Small intestine (tissue), 7 donors: ENCODE results near the gene CFAP97. TPM values are rescaled to one million over a fixed set of nuclear protein-coding genes. Genes with fewer than 3 reads are reported as not detected.
A peak's percentile ranks its signal among the peaks of the same experiment; 100 is the strongest.
"Not testable (repeated sequence)": the region's sequence is repeated elsewhere in the genome, so short reads cannot be mapped to it uniquely, and the experiment has no call there.

Experiments
- DNase-seq, 2 donors: peaks; one replicate each; pipeline versions ENCODE4 v3.0.0 to v3.0.0-alpha.2; 2013
- FAIRE-seq: peaks from 2 replicates; lab custom pipeline; 2012; peaks lifted over from hg19 to GRCh38; lab: Jason Lieb, UNC
- H3K27ac ChIP-seq, 3 donors: one replicate each; pipeline ENCODE4 v1.5.1; 2013; ENCODE audit warnings: low read length in 2 of 3, mild to moderate bottlenecking in 2 of 3, control low read depth in 1 of 3, inconsistent platforms in 1 of 3, low read depth in 1 of 3, moderate library complexity in 1 of 3
- H3K27me3 ChIP-seq, 3 donors: one replicate each; pipeline ENCODE4 v1.6.1; 2013; ENCODE audit warnings: low read length in 3 of 3, inconsistent platforms in 1 of 3; ENCODE audit not compliant: control insufficient read depth in 3 of 3, insufficient read depth in 3 of 3
- H3K36me3 ChIP-seq, 3 donors: one replicate each; pipeline ENCODE4 v1.6.1; 2013; ENCODE audit warnings: low read length in 3 of 3, inconsistent platforms in 1 of 3, low read depth in 1 of 3, mild to moderate bottlenecking in 1 of 3, moderate library complexity in 1 of 3; ENCODE audit not compliant: control insufficient read depth in 3 of 3, insufficient read depth in 2 of 3
- H3K4me1 ChIP-seq, 3 donors: one replicate each; pipeline ENCODE4 v1.6.1; 2013; ENCODE audit warnings: low read length in 2 of 3, inconsistent platforms in 1 of 3, low read depth in 1 of 3, mild to moderate bottlenecking in 1 of 3, moderate library complexity in 1 of 3; ENCODE audit not compliant: control insufficient read depth in 3 of 3, insufficient read depth in 2 of 3
- H3K4me3 ChIP-seq, 3 donors: one replicate each; pipeline ENCODE4 v1.5.1; 2013; ENCODE audit warnings: low read length in 3 of 3, control low read depth in 1 of 3, inconsistent platforms in 1 of 3, low read depth in 1 of 3, mild to moderate bottlenecking in 1 of 3, moderate library complexity in 1 of 3
- H3K9me3 ChIP-seq, 2 donors: one replicate each; pipeline ENCODE4 v1.6.1; 2013; ENCODE audit warnings: low read depth in 1 of 2, low read length in 1 of 2; ENCODE audit not compliant: control insufficient read depth in 2 of 2, insufficient read depth in 1 of 2
- WGBS, 3 donors: extraction: QIAGEN DNeasy Blood & Tissue Kit; methylation state at CpG; one replicate each; pipeline ENCODE4 v1.1.7; 2013; 5-methylcytosine and 5-hydroxymethylcytosine counted together
- polyA plus RNA-seq, 4 donors: library from polyadenylated mRNA; stranded (reverse) in 3 of 4; unstranded in 1 of 4; fragments of 200-250 nt in 3 of 4; fragments of 120-200 nt in 1 of 4; gene quantifications; one replicate each; pipeline versions ENCODE4 v1.2.1 to v1.2.3, GENCODE V29; 2013
- donor health status: healthy with polysubstance abuse.
- donor health status: control.
- donor health status: control.
- donor health status: Bipolar disorder and iron deficiency.
- donor health status: healthy.

The CFAP97 gene
- polyA plus RNA-seq, 4 donors: 1.6 to 19.7 (median 5.5) TPM

GRCh38 chr4:185242749-185243533 lies 39.1 kb upstream of the CFAP97 start:
- Histone ChIP-seq H3K9me3 (peaks cover 0 to 16% of the 10 kb centered on the region in 2 donors), H3K27me3 (no peaks in the 10 kb centered on the region), H3K4me1 (no peaks in the 10 kb centered on the region), H3K36me3 (no peaks in the 10 kb centered on the region), H3K4me3 (no peak overlapping the region), H3K27ac (no peak overlapping the region)
- DNase-seq (no peak), FAIRE-seq (no peak)
- 82 to 89% (median 86%) methylated on average over 6 of the region's 6 CpGs for WGBS, 3 donors

GRCh38 chr4:185240486-185240885 lies 36.7 kb upstream of the CFAP97 start:
- not testable (repeated sequence) for H3K27ac ChIP-seq, DNase-seq, H3K4me1 ChIP-seq, H3K27me3 ChIP-seq, FAIRE-seq, H3K4me3 ChIP-seq, H3K36me3 ChIP-seq
- 94 to 100% (median 99%) methylated on average over 3 to 30 of the region's 32 CpGs for WGBS, 3 donors
- H3K9me3 ChIP-seq: peaks cover 0 to 16% of the 10 kb centered on the region in 2 donors

GRCh38 chr4:185238750-185239149 lies 35.0 kb upstream of the CFAP97 start:
- Histone ChIP-seq H3K4me1 (peaks cover 0 to 11% (median 1%) of the 10 kb centered on the region in 3 donors), H3K9me3 (peaks cover 0 to 16% of the 10 kb centered on the region in 2 donors), H3K27ac (no peak overlapping the region), H3K36me3 (no peaks in the 10 kb centered on the region), H3K4me3 (no peak overlapping the region), H3K27me3 (no peaks in the 10 kb centered on the region)
- DNase-seq: no peak
- no peak for FAIRE-seq
- WGBS, 3 donors: 95 to 97% (median 96%) methylated on average over 4 of the region's 4 CpGs

GRCh38 chr4:185238215-185238681 lies 34.4 kb upstream of the CFAP97 start:
- Histone ChIP-seq H3K27me3 (no peaks in the 10 kb centered on the region), H3K36me3 (no peaks in the 10 kb centered on the region), H3K9me3 (peaks cover 0 to 16% of the 10 kb centered on the region in 2 donors), H3K4me3 (no peak overlapping the region), H3K27ac (no peak overlapping the region), H3K4me1 (peaks cover 0 to 11% (median 1%) of the 10 kb centered on the region in 3 donors)
- WGBS, 3 donors: 83 to 97% (median 83%) methylated on average over 5 of the region's 5 CpGs
- FAIRE-seq (no peak), DNase-seq (no peak)

GRCh38 chr4:185237175-185237574 lies 33.4 kb upstream of the CFAP97 start:
- H3K27me3 ChIP-seq: no peaks in the 10 kb centered on the region
- peaks cover 0 to 12% of the 10 kb centered on the region in 2 donors for H3K9me3 ChIP-seq
- H3K27ac ChIP-seq: no peak overlapping the region
- no peak for FAIRE-seq
- H3K4me1 ChIP-seq: peaks cover 0 to 16% (median 3%) of the 10 kb centered on the region in 3 donors
- no peak overlapping the region for H3K4me3 ChIP-seq
- no peak for DNase-seq
- no peaks in the 10 kb centered on the region for H3K36me3 ChIP-seq
- WGBS, 3 donors: 66 to 94% (median 89%) methylated on average over 3 of the region's 3 CpGs

- Histone ChIP-seq H3K4me3 (no peak overlapping the region), H3K9me3 (peaks cover 0 to 10% of the 10 kb centered on the region in 2 donors), H3K4me1 (peaks cover 0 to 19% (median 7%) of the 10 kb centered on the region in 3 donors), H3K27ac (no peak overlapping the region), H3K27me3 (no peaks in the 10 kb centered on the region), H3K36me3 (no peaks in the 10 kb centered on the region)
- 17 to 48% (median 38%) methylated on average over 7 of the region's 7 CpGs for WGBS, 3 donors
- peak; percentile 86 for DNase-seq
- FAIRE-seq: no peak
These were observed 32.2 kb upstream of the CFAP97 start for GRCh38 chr4:185235843-185236503.

GRCh38 chr4:185235119-185235842 lies 31.5 kb upstream of the CFAP97 start:
- H3K9me3 ChIP-seq: peaks cover 0 to 10% of the 10 kb centered on the region in 2 donors
- FAIRE-seq: no peak
- peaks cover 0 to 19% (median 7%) of the 10 kb centered on the region in 3 donors for H3K4me1 ChIP-seq
- no peak overlapping the region for H3K27ac ChIP-seq
- no peak overlapping the region for H3K4me3 ChIP-seq
- H3K27me3 ChIP-seq: no peaks in the 10 kb centered on the region
- 69 to 86% (median 85%) methylated on average over 7 of the region's 7 CpGs for WGBS, 3 donors
- no peak for DNase-seq
- H3K36me3 ChIP-seq: no peaks in the 10 kb centered on the region

- Histone ChIP-seq H3K36me3 (no peaks in the 10 kb centered on the region), H3K27ac (no peak overlapping the region), H3K27me3 (no peaks in the 10 kb centered on the region), H3K4me3 (no peak overlapping the region), H3K9me3 (no peaks in the 10 kb centered on the region), H3K4me1 (peaks cover 0 to 23% (median 7%) of the 10 kb centered on the region in 3 donors)
- WGBS, 3 donors: 14 to 54% (median 30%) methylated on average over 6 of the region's 6 CpGs
- no peak for FAIRE-seq
- peak; percentile 57 to 63 for DNase-seq
These were observed 28.6 kb upstream of the CFAP97 start for GRCh38 chr4:185232370-185232769.
